Neuron (in vitro differentiated cells): ENCODE results near the gene MDFIC2.
"Not testable (repeated sequence)": the region's sequence is repeated elsewhere in the genome, so short reads cannot be mapped to it uniquely, and the experiment has no call there.

ENCODE experiments used
- H2AFZ ChIP-seq: one replicate; pipeline ENCODE4 v1.6.1; 2013; ENCODE audit warnings: low read depth, mild to moderate bottlenecking, inconsistent platforms, low read length, moderate library complexity
- H3K27me3 ChIP-seq: one replicate; pipeline ENCODE4 v1.6.1; 2013; ENCODE audit warnings: low read length; ENCODE audit not compliant: insufficient read depth
- H3K36me3 ChIP-seq: one replicate; pipeline ENCODE4 v1.6.1; 2013; ENCODE audit warnings: low read length; ENCODE audit not compliant: insufficient read depth
- H3K4me1 ChIP-seq: one replicate; pipeline ENCODE4 v1.6.1; 2013; ENCODE audit warnings: low read length; ENCODE audit not compliant: insufficient read depth
- H3K4me3 ChIP-seq: 2 replicates; pipeline ENCODE4 v1.5.1; 2013; ENCODE audit warnings: mild to moderate bottlenecking, low read length, moderate library complexity
- H3K9me3 ChIP-seq: one replicate; pipeline ENCODE4 v1.6.1; 2013; ENCODE audit warnings: low read length

Gene MDFIC2

DNA sequence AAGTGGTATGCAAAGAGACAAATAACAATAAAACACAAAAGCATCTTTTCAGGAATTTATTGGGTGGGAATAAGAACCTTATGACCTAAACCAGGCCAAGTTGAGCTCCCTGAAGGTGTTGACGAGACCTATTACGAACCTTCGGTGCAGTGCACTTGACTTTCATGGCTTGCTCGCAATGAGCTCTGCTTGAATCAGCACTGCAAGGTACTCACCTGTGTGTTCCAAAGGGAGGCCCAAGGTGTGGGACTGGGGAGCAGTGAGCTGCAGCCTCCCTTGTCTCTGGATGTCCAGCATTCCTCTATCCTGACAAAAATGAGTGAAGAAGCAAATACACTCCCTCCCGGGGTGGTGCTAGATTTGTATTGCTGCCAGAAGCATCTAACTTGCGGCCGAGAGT is at the start of gene MDFIC2:
Gene MDFIC2, minus strand, starts transcription at position 303 of the 400 bp plus-strand sequence. CDS start 665 bp downstream, outside the sequence.
- Histone ChIP-seq H3K4me3 (no peak within 1 kb of the TSS), H2AFZ (no peak within 1 kb of the TSS), H3K27me3 (no peaks in the 10 kb centered on the region), H3K4me1 (no peaks in the 10 kb centered on the region), H3K36me3 (no peaks in the 10 kb centered on the region), H3K9me3 (no peaks in the 10 kb centered on the region)

- Histone ChIP-seq H3K27me3 (no peaks in the 10 kb centered on the region), H3K9me3 (no peaks in the 10 kb centered on the region), H3K4me1 (no peaks in the 10 kb centered on the region), H3K36me3 (no peaks in the 10 kb centered on the region), H2AFZ (no peak overlapping the region), H3K4me3 (no peak overlapping the region)
Measured at GRCh38 chr3:70360979-70361760, 48.7 kb upstream of the MDFIC2 start.

GRCh38 chr3:70359711-70360110 is 47.3 kb upstream of the MDFIC2 start:
- no peak overlapping the region for H3K4me3 ChIP-seq
- no peak overlapping the region for H2AFZ ChIP-seq
- no peaks in the 10 kb centered on the region for H3K27me3 ChIP-seq
- no peaks in the 10 kb centered on the region for H3K36me3 ChIP-seq
- H3K9me3 ChIP-seq: no peaks in the 10 kb centered on the region
- H3K4me1 ChIP-seq: no peaks in the 10 kb centered on the region

GRCh38 chr3:70358978-70359580 is 46.6 kb upstream of the MDFIC2 start:
- Histone ChIP-seq H3K4me3 (no peak overlapping the region), H2AFZ (no peak overlapping the region)

GRCh38 chr3:70352215-70352614 is 39.8 kb upstream of the MDFIC2 start:
- H3K4me1 ChIP-seq: no peaks in the 10 kb centered on the region
- H2AFZ ChIP-seq: no peak overlapping the region
- no peak overlapping the region for H3K4me3 ChIP-seq
- H3K36me3 ChIP-seq: no peaks in the 10 kb centered on the region
- H3K27me3 ChIP-seq: no peaks in the 10 kb centered on the region
- no peaks in the 10 kb centered on the region for H3K9me3 ChIP-seq

More at GRCh38 chr3:70358978-70359580, 46.6 kb upstream of the MDFIC2 start:
- Histone ChIP-seq H3K27me3 (no peaks in the 10 kb centered on the region), H3K36me3 (no peaks in the 10 kb centered on the region), H3K4me1 (no peaks in the 10 kb centered on the region), H3K9me3 (no peaks in the 10 kb centered on the region)

DNA sequence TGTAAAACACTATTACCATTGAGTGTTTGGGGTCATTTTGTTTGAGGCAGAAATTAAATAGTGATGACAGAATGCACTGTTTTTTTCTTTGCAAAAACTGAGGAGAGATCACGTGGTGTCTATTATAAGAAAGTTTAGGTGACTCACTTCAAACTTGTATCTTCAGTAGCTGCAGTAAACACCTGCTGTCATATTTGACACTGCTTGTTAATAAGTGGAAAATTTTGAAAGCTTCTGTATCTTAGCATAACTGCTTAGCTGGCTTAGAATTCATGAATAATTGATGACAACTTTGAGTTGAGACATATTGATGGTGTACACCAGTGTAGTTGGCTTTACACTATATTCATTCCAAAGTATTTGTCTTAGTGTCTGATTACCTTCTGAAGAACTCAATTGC is 29.7 kb upstream of the MDFIC2 start:
- H3K27me3 ChIP-seq: no peaks in the 10 kb centered on the region
- no peaks in the 10 kb centered on the region for H3K36me3 ChIP-seq
- no peak overlapping the region for H2AFZ ChIP-seq
- H3K9me3 ChIP-seq: no peaks in the 10 kb centered on the region
- H3K4me1 ChIP-seq: no peaks in the 10 kb centered on the region
- H3K4me3 ChIP-seq: no peak overlapping the region

- H3K36me3 ChIP-seq, H3K27me3 ChIP-seq, H2AFZ ChIP-seq, H3K9me3 ChIP-seq, H3K4me3 ChIP-seq, H3K4me1 ChIP-seq: not testable (repeated sequence)
Measured at GRCh38 chr3:70336885-70337284, 24.4 kb upstream of the MDFIC2 start.

GRCh38 chr3:70333080-70333479 is 20.6 kb upstream of the MDFIC2 start:
- Histone ChIP-seq H2AFZ (no peak overlapping the region), H3K9me3 (no peaks in the 10 kb centered on the region), H3K4me3 (no peak overlapping the region), H3K36me3 (no peaks in the 10 kb centered on the region), H3K27me3 (no peaks in the 10 kb centered on the region), H3K4me1 (no peaks in the 10 kb centered on the region)

GRCh38 chr3:70315021-70315420 is 2.6 kb upstream of the MDFIC2 start:
- H2AFZ ChIP-seq: no peak overlapping the region
- no peaks in the 10 kb centered on the region for H3K27me3 ChIP-seq
- H3K4me1 ChIP-seq: no peaks in the 10 kb centered on the region
- H3K36me3 ChIP-seq: no peaks in the 10 kb centered on the region
- H3K9me3 ChIP-seq: no peaks in the 10 kb centered on the region
- H3K4me3 ChIP-seq: no peak overlapping the region

DNA sequence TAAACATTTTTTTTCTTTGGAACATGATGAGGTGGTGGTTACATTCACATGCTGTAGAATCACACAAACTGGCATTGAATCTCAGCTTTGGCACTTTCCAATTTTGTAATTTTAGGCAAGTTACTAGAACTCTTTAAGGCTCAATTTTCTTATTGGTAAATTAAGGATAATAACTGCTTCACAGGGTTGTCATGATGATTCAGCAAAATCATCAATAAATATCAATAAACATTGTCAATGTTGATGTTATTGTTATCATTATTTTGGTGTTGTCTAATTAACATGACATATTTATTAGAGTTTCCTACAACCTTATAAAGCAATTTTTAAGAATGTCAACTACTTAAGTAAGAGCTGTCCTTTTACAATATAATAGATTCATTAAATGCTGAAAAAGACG is 1.6 kb downstream of the MDFIC2 start:
- Histone ChIP-seq H2AFZ (no peak overlapping the region), H3K4me1 (no peaks in the 10 kb centered on the region), H3K27me3 (no peaks in the 10 kb centered on the region), H3K4me3 (no peak overlapping the region), H3K36me3 (no peaks in the 10 kb centered on the region), H3K9me3 (no peaks in the 10 kb centered on the region)

GRCh38 chr3:70309591-70309990 is 2.8 kb downstream of the MDFIC2 start:
- Histone ChIP-seq H3K4me1 (no peaks in the 10 kb centered on the region), H3K27me3 (no peaks in the 10 kb centered on the region), H3K9me3 (no peaks in the 10 kb centered on the region), H3K4me3 (no peak overlapping the region), H2AFZ (no peak overlapping the region), H3K36me3 (no peaks in the 10 kb centered on the region)

GRCh38 chr3:70308760-70309159 is 3.7 kb downstream of the MDFIC2 start:
- Histone ChIP-seq H2AFZ (no peak overlapping the region), H3K27me3 (no peaks in the 10 kb centered on the region), H3K36me3 (no peaks in the 10 kb centered on the region), H3K4me3 (no peak overlapping the region), H3K4me1 (no peaks in the 10 kb centered on the region), H3K9me3 (no peaks in the 10 kb centered on the region)

DNA sequence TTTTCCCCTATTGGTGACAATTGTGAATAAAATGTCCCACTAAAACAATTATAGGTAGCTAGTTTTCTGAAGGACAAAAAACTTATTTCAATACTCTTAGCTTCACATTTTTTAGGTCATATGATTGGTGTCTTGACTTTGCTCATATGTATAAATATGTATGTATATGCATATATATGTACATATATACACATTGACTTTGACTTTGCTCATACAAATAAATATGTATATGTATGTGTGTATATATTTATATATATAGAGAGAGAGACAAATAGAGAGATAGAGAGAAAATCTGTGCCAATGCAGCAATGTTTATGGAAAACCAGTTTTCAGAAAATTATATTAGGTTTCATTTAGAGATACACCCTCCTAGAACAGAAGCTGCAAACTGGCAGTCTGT is 5.7 kb downstream of the MDFIC2 start:
- no peak overlapping the region for H2AFZ ChIP-seq
- no peaks in the 10 kb centered on the region for H3K4me1 ChIP-seq
- H3K4me3 ChIP-seq: no peak overlapping the region
- no peaks in the 10 kb centered on the region for H3K9me3 ChIP-seq
- no peaks in the 10 kb centered on the region for H3K27me3 ChIP-seq
- no peaks in the 10 kb centered on the region for H3K36me3 ChIP-seq

DNA sequence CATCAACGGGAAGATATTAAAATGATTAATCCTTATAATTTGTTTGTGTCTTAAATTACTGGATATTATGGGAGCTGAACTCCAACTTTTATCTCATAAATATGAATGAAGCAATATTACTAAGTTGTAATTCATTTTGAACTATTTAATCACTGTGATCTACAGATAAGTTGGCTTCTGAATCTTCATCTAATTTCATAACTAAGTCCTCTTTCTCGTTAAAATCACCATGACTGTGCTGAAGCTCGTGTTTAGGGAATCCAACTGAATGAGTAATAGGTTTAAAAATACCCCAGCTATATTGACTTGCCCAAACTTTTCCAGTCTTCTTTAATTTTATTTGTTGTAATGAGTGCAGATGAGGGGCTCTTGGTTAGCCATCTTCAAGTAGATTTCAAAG is 14.1 kb downstream of the MDFIC2 start:
- no peaks in the 10 kb centered on the region for H3K4me1 ChIP-seq
- H3K27me3 ChIP-seq: no peaks in the 10 kb centered on the region
- no peak overlapping the region for H2AFZ ChIP-seq
- no peaks in the 10 kb centered on the region for H3K36me3 ChIP-seq
- H3K9me3 ChIP-seq: no peaks in the 10 kb centered on the region
- no peak overlapping the region for H3K4me3 ChIP-seq
